Ovary (tissue), 3 donors: ENCODE results near the gene AP3B1.

Source experiments
- EP300 ChIP-seq: sonication (generic); formaldehyde crosslinking; IDR thresholded peaks from one replicate; pipeline ENCODE4 v1.6.1; 2017; ENCODE audit warnings: antibody characterized with exemption
- POLR2A ChIP-seq: fragments of 450-650 bp; IDR thresholded peaks from one replicate; pipeline ENCODE4 v1.6.1; 2017; ENCODE audit warnings: antibody characterized with exemption, mild to moderate bottlenecking, moderate library complexity
- TF ChIP-seq, protein P1 (sequence below), 3 donors: fragments of 450-650 bp in 2 of 3; fragments of 200-600 bp in 1 of 3; IDR thresholded peaks; one replicate each; pipeline versions ENCODE4 v1.5.1 to v1.8.0; 2016 to 2022; ENCODE audit warnings: antibody characterized with exemption in 3 of 3, mild to moderate bottlenecking in 1 of 3
- donor health status: DM: no; HTN: no; CAD: no.

GRCh38 chr5:78300464-78301045 lies 6.1 kb upstream of the AP3B1 start:
- TF ChIP-seq POLR2A (no peak), EP300 (no peak)
- TF ChIP-seq, protein P1, sequence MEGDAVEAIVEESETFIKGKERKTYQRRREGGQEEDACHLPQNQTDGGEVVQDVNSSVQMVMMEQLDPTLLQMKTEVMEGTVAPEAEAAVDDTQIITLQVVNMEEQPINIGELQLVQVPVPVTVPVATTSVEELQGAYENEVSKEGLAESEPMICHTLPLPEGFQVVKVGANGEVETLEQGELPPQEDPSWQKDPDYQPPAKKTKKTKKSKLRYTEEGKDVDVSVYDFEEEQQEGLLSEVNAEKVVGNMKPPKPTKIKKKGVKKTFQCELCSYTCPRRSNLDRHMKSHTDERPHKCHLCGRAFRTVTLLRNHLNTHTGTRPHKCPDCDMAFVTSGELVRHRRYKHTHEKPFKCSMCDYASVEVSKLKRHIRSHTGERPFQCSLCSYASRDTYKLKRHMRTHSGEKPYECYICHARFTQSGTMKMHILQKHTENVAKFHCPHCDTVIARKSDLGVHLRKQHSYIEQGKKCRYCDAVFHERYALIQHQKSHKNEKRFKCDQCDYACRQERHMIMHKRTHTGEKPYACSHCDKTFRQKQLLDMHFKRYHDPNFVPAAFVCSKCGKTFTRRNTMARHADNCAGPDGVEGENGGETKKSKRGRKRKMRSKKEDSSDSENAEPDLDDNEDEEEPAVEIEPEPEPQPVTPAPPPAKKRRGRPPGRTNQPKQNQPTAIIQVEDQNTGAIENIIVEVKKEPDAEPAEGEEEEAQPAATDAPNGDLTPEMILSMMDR (IDR thresholded peaks at IDR 0.05): no peak
